Spleen (tissue), 11 donors: Measurements from ENCODE around the gene SLCO4C1. TPM values are rescaled to one million over a fixed set of nuclear protein-coding genes. Genes with fewer than 3 reads are reported as not detected.
A peak's percentile ranks its signal among the peaks of the same experiment; 100 is the strongest.

Source experiments
- DNase-seq: peaks from one replicate; pipeline ENCODE4 v3.0.0-alpha.2; 2020
- H3K27ac ChIP-seq, 8 donors: fragments of 200-600 bp; sonication (generic) in 7 of 8; 1 replicate in 4 of 8; 2 replicates in 4 of 8; pipeline versions ENCODE4 v1.5.0 to v1.8.0; 2016 to 2021; ENCODE audit warnings: inconsistent platforms in 4 of 8, mild to moderate bottlenecking in 4 of 8, moderate library complexity in 1 of 8
- H3K27me3 ChIP-seq, 7 donors: fragments of 200-600 bp; sonication (generic) in 6 of 7; replicated peaks in 1 of 7; 1 replicate in 4 of 7; 2 replicates in 3 of 7; pipeline versions ENCODE4 v1.5.0 to v1.8.0; 2016 to 2021; ENCODE audit warnings: inconsistent platforms in 3 of 7, mild to moderate bottlenecking in 1 of 7
- H3K36me3 ChIP-seq, 6 donors: fragments of 200-600 bp; sonication (generic) in 5 of 6; 1 replicate in 4 of 6; 2 replicates in 2 of 6; pipeline versions ENCODE4 v1.5.0 to v1.8.0; 2016 to 2021; ENCODE audit warnings: inconsistent platforms in 2 of 6
- H3K4me1 ChIP-seq, 6 donors: fragments of 200-600 bp; sonication (generic) in 5 of 6; 1 replicate in 3 of 6; 2 replicates in 3 of 6; pipeline versions ENCODE4 v1.5.0 to v1.8.0; 2016 to 2021; ENCODE audit warnings: inconsistent platforms in 3 of 6
- H3K4me3 ChIP-seq, 8 donors: fragments of 200-600 bp; sonication (generic) in 7 of 8; 1 replicate in 4 of 8; 2 replicates in 4 of 8; pipeline versions ENCODE4 v1.5.0 to v1.8.0; 2016 to 2021; ENCODE audit warnings: inconsistent platforms in 4 of 8, mild to moderate bottlenecking in 4 of 8, moderate library complexity in 2 of 8
- H3K9me3 ChIP-seq, 8 donors: fragments of 200-600 bp; sonication (generic) in 7 of 8; 1 replicate in 4 of 8; 2 replicates in 4 of 8; pipeline versions ENCODE4 v1.5.0 to v1.8.0; 2016 to 2021; ENCODE audit warnings: inconsistent platforms in 4 of 8
- POLR2A ChIP-seq, 3 donors: fragments of 450-650 bp; IDR thresholded peaks; one replicate each; pipeline ENCODE4 v1.5.1; 2017; ENCODE audit warnings: antibody characterized with exemption in 3 of 3, mild to moderate bottlenecking in 1 of 3
- POLR2AphosphoS5 ChIP-seq, 3 donors: sonication (generic); formaldehyde crosslinking; IDR thresholded peaks; one replicate each; pipeline ENCODE4 v1.5.1; 2017; ENCODE audit warnings: antibody characterized with exemption in 3 of 3
- WGBS, 5 donors: extraction: QIAGEN DNeasy Blood & Tissue Kit in 3 of 5; methylation state at CpG; one replicate each; pipeline versions ENCODE4 v1.1.5 to v1.1.7; 2013 to 2018; 5-methylcytosine and 5-hydroxymethylcytosine counted together
- intact Hi-C: fragments of 100-400 bp; cut with DNase I; formaldehyde crosslinking; loops from one replicate; pipeline ENCODE4 v1.15.0; 2023; ENCODE audit warnings: low total_unique reads
- polyA plus RNA-seq, 3 donors: library from polyadenylated mRNA; stranded (reverse); fragments of 200-250 nt; gene quantifications; one replicate each; pipeline ENCODE4 v1.2.1, GENCODE V29; 2013
- total RNA-seq, 7 donors: library from RNA; depleted of rRNA in 3 of 7; stranded (reverse); fragments of >200 nt in 3 of 7; fragmentation: NEBNext Ultra II Directional in 4 of 7; extraction: Animal tissue kit (Norgen Biotek cat#: 25700) in 4 of 7; gene quantifications; one replicate each; pipeline versions ENCODE4 v1.1.0 to v1.2.1, GENCODE V29; 2016 to 2021
- TF ChIP-seq, protein P1 (sequence below), 11 experiments: fragments of 200-600 bp in 7 of 11; fragments of 450-650 bp in 4 of 11; sonication (generic) in 4 of 11; IDR thresholded peaks in 8 of 11; conservative IDR thresholded peaks in 3 of 11; 1 replicate in 7 of 11; 2 replicates in 4 of 11; pipeline versions ENCODE4 v1.4.0 to v1.8.0; 2016 to 2021; ENCODE audit warnings: antibody characterized with exemption in 11 of 11, inconsistent platforms in 4 of 11, mild to moderate bottlenecking in 1 of 11
- donor health status: healthy with polysubstance abuse.
- donor health status: DM: no; HTN: no; CAD: no; lungs with moderate emphysema.
- donor health status: DM: no; HTN: no; CAD: no.
- donor health status: Bipolar disorder and iron deficiency.
- donor health status: healthy.
- donor health status: DM: no; HTN: no; CAD: no.
- donor health status: DM: yes; HTN: yes; CAD: no.

SLCO4C1 gene
- total and polyA plus RNA-seq, 10 donors = 0.06 to 6.6 (median 2.3) TPM

DNA sequence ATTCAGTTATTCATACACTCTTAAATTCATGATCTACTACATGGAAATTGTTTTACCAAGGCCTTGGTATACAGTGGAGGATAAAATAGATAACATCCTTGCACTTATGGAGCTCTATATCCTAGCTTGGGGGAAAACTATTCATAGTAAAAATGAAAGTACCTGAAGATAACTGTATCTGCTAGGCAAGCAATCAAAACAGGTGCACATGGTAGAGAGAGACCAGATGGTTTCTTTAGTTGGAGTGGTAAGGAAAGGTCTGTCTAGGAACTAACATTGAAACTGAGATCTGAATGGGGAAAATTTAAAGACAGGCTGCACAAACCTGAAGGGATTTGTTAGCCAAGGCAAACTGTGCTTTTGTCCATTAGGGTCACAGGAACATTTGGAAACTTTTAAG lies 11.1 kb upstream of the SLCO4C1 start:
- H3K27me3 ChIP-seq = no peaks in the 10 kb centered on the region
- no peaks in the 10 kb centered on the region for H3K36me3 ChIP-seq
- H3K9me3 ChIP-seq = no peaks in the 10 kb centered on the region
- H3K4me3 ChIP-seq = no peak overlapping the region
- no peak for TF ChIP-seq POLR2AphosphoS5 (IDR thresholded peaks at IDR 0.05)
- TF ChIP-seq POLR2A (IDR thresholded peaks at IDR 0.05) = no peak
- TF ChIP-seq, protein P1, sequence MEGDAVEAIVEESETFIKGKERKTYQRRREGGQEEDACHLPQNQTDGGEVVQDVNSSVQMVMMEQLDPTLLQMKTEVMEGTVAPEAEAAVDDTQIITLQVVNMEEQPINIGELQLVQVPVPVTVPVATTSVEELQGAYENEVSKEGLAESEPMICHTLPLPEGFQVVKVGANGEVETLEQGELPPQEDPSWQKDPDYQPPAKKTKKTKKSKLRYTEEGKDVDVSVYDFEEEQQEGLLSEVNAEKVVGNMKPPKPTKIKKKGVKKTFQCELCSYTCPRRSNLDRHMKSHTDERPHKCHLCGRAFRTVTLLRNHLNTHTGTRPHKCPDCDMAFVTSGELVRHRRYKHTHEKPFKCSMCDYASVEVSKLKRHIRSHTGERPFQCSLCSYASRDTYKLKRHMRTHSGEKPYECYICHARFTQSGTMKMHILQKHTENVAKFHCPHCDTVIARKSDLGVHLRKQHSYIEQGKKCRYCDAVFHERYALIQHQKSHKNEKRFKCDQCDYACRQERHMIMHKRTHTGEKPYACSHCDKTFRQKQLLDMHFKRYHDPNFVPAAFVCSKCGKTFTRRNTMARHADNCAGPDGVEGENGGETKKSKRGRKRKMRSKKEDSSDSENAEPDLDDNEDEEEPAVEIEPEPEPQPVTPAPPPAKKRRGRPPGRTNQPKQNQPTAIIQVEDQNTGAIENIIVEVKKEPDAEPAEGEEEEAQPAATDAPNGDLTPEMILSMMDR (IDR thresholded peaks at IDR 0.05 in 8 of 11, conservative IDR thresholded peaks at IDR 0.05 in 3 of 11) = no peak
- no peak overlapping the region for H3K27ac ChIP-seq
- DNase-seq = no peak
- H3K4me1 ChIP-seq = no peaks in the 10 kb centered on the region
- intact Hi-C loops = no loop called here

DNA sequence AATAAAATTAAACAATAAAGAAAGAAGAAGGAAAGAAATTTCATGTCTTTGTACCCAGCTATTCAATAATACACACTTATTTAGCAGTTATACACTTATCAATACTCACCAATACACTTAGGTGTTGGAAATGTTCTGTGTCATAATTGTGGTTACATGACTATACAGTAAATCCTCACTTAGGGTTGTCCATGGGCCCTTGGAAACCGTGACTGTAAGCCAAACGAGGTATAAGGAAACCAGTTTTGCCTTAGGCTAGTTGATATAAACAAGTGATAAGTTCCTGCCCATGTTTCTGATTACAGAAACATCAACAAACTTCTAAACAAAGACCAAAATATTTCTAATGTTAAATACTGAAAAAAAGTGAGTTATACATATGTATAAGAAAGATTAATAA lies 10.0 kb upstream of the SLCO4C1 start:
- Histone ChIP-seq H3K4me3 (no peak overlapping the region), H3K27me3 (no peaks in the 10 kb centered on the region), H3K36me3 (no peaks in the 10 kb centered on the region), H3K4me1 (no peaks in the 10 kb centered on the region), H3K27ac (no peak overlapping the region), H3K9me3 (no peaks in the 10 kb centered on the region)
- DNase-seq = no peak
- 30 to 69% (median 53%) methylated on average over 2 of the region's 2 CpGs for WGBS, 5 donors
- TF ChIP-seq POLR2AphosphoS5 (IDR thresholded peaks at IDR 0.05) (no peak), POLR2A (IDR thresholded peaks at IDR 0.05) (no peak)
- TF ChIP-seq, protein P1 (IDR thresholded peaks at IDR 0.05 in 8 of 11, conservative IDR thresholded peaks at IDR 0.05 in 3 of 11) = no peak
- intact Hi-C loops = no loop called here

DNA sequence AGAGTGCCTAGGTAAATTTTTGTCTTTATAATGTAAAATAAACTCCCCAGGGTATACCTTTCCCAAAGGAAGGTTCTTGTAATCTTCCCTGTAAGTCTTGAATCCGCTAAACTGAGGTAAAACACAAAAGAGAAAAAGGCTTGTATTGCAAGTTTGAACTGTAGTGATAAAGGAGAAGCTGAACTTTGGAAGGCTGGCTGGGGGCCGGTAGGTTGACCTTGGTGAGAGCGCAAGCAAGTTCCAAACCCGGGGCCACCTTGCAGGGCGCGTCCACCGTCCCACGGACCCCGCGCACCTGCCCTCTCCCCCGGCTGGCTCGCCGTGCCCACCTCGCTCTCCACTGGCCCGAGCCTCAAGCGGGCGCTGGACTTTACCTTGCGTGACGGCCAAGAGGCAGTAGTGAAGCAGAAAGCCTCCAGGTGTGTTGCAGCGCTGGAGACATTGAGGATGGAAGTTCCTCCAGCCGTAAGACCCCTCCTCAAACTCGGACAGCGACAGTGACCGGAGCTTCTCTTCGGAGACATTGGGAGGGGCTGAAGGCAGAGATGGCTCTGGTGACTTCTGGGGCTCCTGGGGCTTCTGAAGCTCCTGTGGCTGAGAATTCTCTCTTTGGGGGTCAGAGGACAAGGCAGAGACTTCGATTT lies 428 bp downstream of the SLCO4C1 start:
- H3K27ac ChIP-seq = peak overlapping the region in 7 of 8 donors; percentile 70 to 92 (median 86)
- no peaks in the 10 kb centered on the region for H3K9me3 ChIP-seq
- H3K4me1 ChIP-seq = peaks cover 0 to 34% (median 24%) of the 10 kb centered on the region in 6 donors
- no peaks in the 10 kb centered on the region for H3K36me3 ChIP-seq
- intact Hi-C loops = no loop called here
- H3K27me3 ChIP-seq = peaks cover 0 to 17% (median 0%) of the 10 kb centered on the region in 7 donors
- TF ChIP-seq, protein P1 (IDR thresholded peaks at IDR 0.05 in 8 of 11, conservative IDR thresholded peaks at IDR 0.05 in 3 of 11) = no peak
- TF ChIP-seq POLR2AphosphoS5 (IDR thresholded peaks at IDR 0.05) (no peak), POLR2A (IDR thresholded peaks at IDR 0.05) (no peak)
- DNase-seq = peak; percentile 88
- H3K4me3 ChIP-seq = peak overlapping the region; percentile 36 to 75 (median 51)
- WGBS, 5 donors = 3 to 5% (median 3%) methylated on average over 26 of the region's 26 CpGs

DNA sequence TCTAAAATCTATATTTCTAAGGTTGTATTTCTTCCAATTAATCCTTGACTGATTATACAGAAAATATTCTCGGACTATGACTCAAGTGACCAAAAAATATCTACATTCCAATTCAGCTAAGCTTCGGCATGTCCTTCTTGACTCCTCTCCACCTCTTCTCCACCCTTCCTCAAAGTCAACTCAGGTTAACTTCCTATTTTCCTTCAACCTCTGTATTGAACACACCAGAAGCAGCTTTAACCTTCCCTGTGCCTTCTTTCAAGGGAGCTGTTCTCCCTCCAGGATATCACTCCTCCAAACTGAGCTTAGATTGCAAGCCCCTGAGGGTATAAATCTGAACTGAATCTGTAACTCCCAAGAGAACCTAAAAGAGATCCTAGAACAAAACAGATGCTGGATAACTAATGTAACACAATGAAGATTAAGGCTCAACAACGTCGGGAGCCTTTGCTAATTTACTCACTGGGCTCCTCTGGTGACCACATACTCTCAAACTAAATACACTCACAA lies 1.1 kb downstream of the SLCO4C1 start:
- DNase-seq = no peak
- H3K9me3 ChIP-seq = no peaks in the 10 kb centered on the region
- peaks cover 0 to 40% (median 24%) of the 10 kb centered on the region in 6 donors for H3K4me1 ChIP-seq
- H3K27me3 ChIP-seq = peaks cover 0 to 17% (median 0%) of the 10 kb centered on the region in 7 donors
- no peaks in the 10 kb centered on the region for H3K36me3 ChIP-seq
- TF ChIP-seq POLR2A (IDR thresholded peaks at IDR 0.05) = no peak
- TF ChIP-seq, protein P1 (IDR thresholded peaks at IDR 0.05 in 8 of 11, conservative IDR thresholded peaks at IDR 0.05 in 3 of 11) = no peak
- no peak for TF ChIP-seq POLR2AphosphoS5 (IDR thresholded peaks at IDR 0.05)
- intact Hi-C loops = no loop called here
- H3K27ac ChIP-seq = peak overlapping the region in 3 of 8 donors; percentile 86 to 92 (median 88)
- WGBS, 5 donors = 50 to 71% (median 61%) methylated on average over 4 of the region's 4 CpGs
- H3K4me3 ChIP-seq = peak overlapping the region in 5 of 8 donors; percentile 50 to 75 (median 52)
